GM12874 (cell line): ENCODE data around the gene NOD2.

Source experiments
- CTCF ChIP-seq: IDR thresholded peaks from 2 replicates; pipeline ENCODE4 v1.5.1; 2011; ENCODE audit warnings: low read depth, mild to moderate bottlenecking, control low read depth, low read length, moderate library complexity; ENCODE audit not compliant: insufficient read depth

The NOD2 gene

GRCh38 chr16:50743581-50744225 is 50.3 kb downstream of the NOD2 start:
- TF ChIP-seq CTCF, result no peak

GRCh38 chr16:50744881-50745280 is 51.5 kb downstream of the NOD2 start:
- no peak for TF ChIP-seq CTCF

GRCh38 chr16:50745940-50746339 is 52.5 kb downstream of the NOD2 start:
- TF ChIP-seq CTCF, result no peak

GRCh38 chr16:50747207-50747956 is 54.0 kb downstream of the NOD2 start:
- peak; percentile 33 for TF ChIP-seq CTCF

- TF ChIP-seq CTCF, result no peak
Measured at GRCh38 chr16:50751528-50751927, 58.1 kb downstream of the NOD2 start.

GRCh38 chr16:50752471-50753235 is 59.2 kb downstream of the NOD2 start:
- TF ChIP-seq CTCF, result no peak

GRCh38 chr16:50756473-50756872 is 63.1 kb downstream of the NOD2 start:
- no peak for TF ChIP-seq CTCF
